Muscle layer of duodenum (tissue), 2 donors: ENCODE measurements around the gene RASD1.

Experiments
- H3K27ac ChIP-seq: one replicate; pipeline ENCODE4 v1.7.0; 2013; ENCODE audit warnings: mild to moderate bottlenecking, low read length
- H3K27me3 ChIP-seq: one replicate; pipeline ENCODE4 v1.7.0; 2013; ENCODE audit warnings: low read depth, mild to moderate bottlenecking, control low read depth, low read length
- H3K36me3 ChIP-seq, 2 donors: one replicate each; pipeline ENCODE4 v1.7.0; 2013; ENCODE audit warnings: low read length in 2 of 2, control low read depth in 1 of 2, mild to moderate bottlenecking in 1 of 2; ENCODE audit not compliant: insufficient read depth in 2 of 2, control insufficient read depth in 1 of 2
- H3K4me1 ChIP-seq, 2 donors: one replicate each; pipeline ENCODE4 v1.7.0; 2013; ENCODE audit warnings: low read length in 2 of 2, mild to moderate bottlenecking in 2 of 2, control low read depth in 1 of 2, moderate library complexity in 1 of 2; ENCODE audit not compliant: insufficient read depth in 2 of 2, control insufficient read depth in 1 of 2
- H3K4me3 ChIP-seq, 2 donors: one replicate each; pipeline ENCODE4 v1.7.0; 2013; ENCODE audit warnings: low read length in 2 of 2, low read depth in 1 of 2, mild to moderate bottlenecking in 1 of 2
- H3K9me3 ChIP-seq, 2 donors: one replicate each; pipeline ENCODE4 v1.7.0; 2013; ENCODE audit warnings: low read length in 2 of 2, control low read depth in 1 of 2, mild to moderate bottlenecking in 1 of 2; ENCODE audit not compliant: control insufficient read depth in 1 of 2
- donor health status: healthy.

The RASD1 gene

GRCh38 chr17:17514993-17515933 lies 19.1 kb upstream of the RASD1 start:
- no peak overlapping the region for H3K4me3 ChIP-seq

GRCh38 chr17:17514361-17514992 lies 18.3 kb upstream of the RASD1 start:
- Histone ChIP-seq H3K9me3 (no peaks in the 10 kb centered on the region), H3K4me3 (no peak overlapping the region), H3K4me1 (no peaks in the 10 kb centered on the region), H3K27me3 (no peaks in the 10 kb centered on the region), H3K36me3 (peaks cover 0 to 5% of the 10 kb centered on the region in 2 donors), H3K27ac (no peak overlapping the region)

More at GRCh38 chr17:17514993-17515933, 19.1 kb upstream of the RASD1 start:
- Histone ChIP-seq H3K36me3 (peaks cover 0 to 5% of the 10 kb centered on the region in 2 donors), H3K9me3 (no peaks in the 10 kb centered on the region), H3K4me1 (no peaks in the 10 kb centered on the region), H3K27me3 (no peaks in the 10 kb centered on the region), H3K27ac (no peak overlapping the region)

- Histone ChIP-seq H3K4me1 (no peaks in the 10 kb centered on the region), H3K27me3 (no peaks in the 10 kb centered on the region), H3K36me3 (peaks cover 0 to 5% of the 10 kb centered on the region in 2 donors), H3K4me3 (no peak overlapping the region), H3K27ac (no peak overlapping the region), H3K9me3 (no peaks in the 10 kb centered on the region)
Observed at GRCh38 chr17:17513626-17514025, 17.4 kb upstream of the RASD1 start.

- Histone ChIP-seq H3K4me1 (no peaks in the 10 kb centered on the region), H3K4me3 (no peak overlapping the region), H3K36me3 (peaks cover 0 to 5% of the 10 kb centered on the region in 2 donors), H3K27ac (no peak overlapping the region), H3K27me3 (no peaks in the 10 kb centered on the region), H3K9me3 (no peaks in the 10 kb centered on the region)
Observed at GRCh38 chr17:17512866-17513265, 16.7 kb upstream of the RASD1 start.

- no peaks in the 10 kb centered on the region for H3K27me3 ChIP-seq
- H3K4me1 ChIP-seq = no peaks in the 10 kb centered on the region
- H3K4me3 ChIP-seq = no peak overlapping the region
- H3K27ac ChIP-seq = no peak overlapping the region
- H3K36me3 ChIP-seq = peaks cover 0 to 5% of the 10 kb centered on the region in 2 donors
- no peaks in the 10 kb centered on the region for H3K9me3 ChIP-seq
Observed at GRCh38 chr17:17511881-17512858, 16.0 kb upstream of the RASD1 start.

- H3K36me3 ChIP-seq = peaks cover 0 to 5% of the 10 kb centered on the region in 2 donors
- H3K27ac ChIP-seq = no peak overlapping the region
- no peaks in the 10 kb centered on the region for H3K4me1 ChIP-seq
- H3K9me3 ChIP-seq = no peaks in the 10 kb centered on the region
- no peak overlapping the region for H3K4me3 ChIP-seq
- H3K27me3 ChIP-seq = no peaks in the 10 kb centered on the region
Observed at GRCh38 chr17:17511293-17511741, 15.1 kb upstream of the RASD1 start.

GRCh38 chr17:17510456-17511292 lies 14.5 kb upstream of the RASD1 start:
- peaks cover 0 to 1% of the 10 kb centered on the region in 2 donors for H3K36me3 ChIP-seq
- H3K27ac ChIP-seq = no peak overlapping the region
- no peak overlapping the region for H3K4me3 ChIP-seq

GRCh38 chr17:17509601-17510425 lies 13.6 kb upstream of the RASD1 start:
- H3K4me3 ChIP-seq = no peak overlapping the region
- H3K27ac ChIP-seq = no peak overlapping the region
- H3K4me1 ChIP-seq = no peaks in the 10 kb centered on the region
- no peaks in the 10 kb centered on the region for H3K27me3 ChIP-seq
- H3K36me3 ChIP-seq = no peaks in the 10 kb centered on the region
- H3K9me3 ChIP-seq = no peaks in the 10 kb centered on the region

More at GRCh38 chr17:17510456-17511292, 14.5 kb upstream of the RASD1 start:
- H3K27me3 ChIP-seq = no peaks in the 10 kb centered on the region
- no peaks in the 10 kb centered on the region for H3K4me1 ChIP-seq
- H3K9me3 ChIP-seq = no peaks in the 10 kb centered on the region

GRCh38 chr17:17508646-17509591 lies 12.7 kb upstream of the RASD1 start:
- no peaks in the 10 kb centered on the region for H3K27me3 ChIP-seq
- no peaks in the 10 kb centered on the region for H3K9me3 ChIP-seq
- H3K4me3 ChIP-seq = no peak overlapping the region
- H3K4me1 ChIP-seq = no peaks in the 10 kb centered on the region
- H3K36me3 ChIP-seq = no peaks in the 10 kb centered on the region
- no peak overlapping the region for H3K27ac ChIP-seq
